K562 (cell line): ENCODE data around the gene PRMT7.

Source experiments
- ARHGAP35 ChIP-seq: fragments of 450-650 bp; IDR thresholded peaks from 2 replicates; pipeline ENCODE4 v1.6.1; 2018; ENCODE audit not compliant: partially characterized antibody
- GABPA ChIP-seq: fragments of 200-800 bp; sonication (Bioruptor generic); conservative IDR thresholded peaks from 2 replicates; pipeline ENCODE4 v1.6.1; 2016; ENCODE audit warnings: low read depth, missing genetic modification characterization, missing compliant biosample characterization
- POLR2A ChIP-seq: fragments of 450-650 bp; conservative IDR thresholded peaks from 2 replicates; pipeline ENCODE4 v1.6.1; 2016
- ZNF121 ChIP-seq: sonication (generic); formaldehyde crosslinking; conservative IDR thresholded peaks from 2 replicates; pipeline ENCODE4 v1.8.0; 2022; ENCODE audit warnings: missing genetic modification reagents
- TF ChIP-seq, protein P1 (sequence below), 3 experiments: IDR thresholded peaks in 2 of 3; conservative IDR thresholded peaks in 1 of 3; 2 replicates each; pipeline ENCODE4 v1.5.1; 2011 to 2012; ENCODE audit warnings: low read length in 3 of 3, mild to moderate bottlenecking in 3 of 3, control low read depth in 2 of 3, improper control_type of control experiment in 1 of 3, inconsistent platforms in 1 of 3, low read depth in 1 of 3, mixed read lengths in 1 of 3, moderate library complexity in 1 of 3; ENCODE audit not compliant: insufficient read depth in 2 of 3
- TF ChIP-seq, protein P2 (sequence below): sonication (generic); formaldehyde crosslinking; IDR thresholded peaks from 2 replicates; pipeline ENCODE4 v1.8.1; 2023; ENCODE audit warnings: mild to moderate bottlenecking, missing genetic modification reagents, moderate library complexity

- TF ChIP-seq, protein P1, sequence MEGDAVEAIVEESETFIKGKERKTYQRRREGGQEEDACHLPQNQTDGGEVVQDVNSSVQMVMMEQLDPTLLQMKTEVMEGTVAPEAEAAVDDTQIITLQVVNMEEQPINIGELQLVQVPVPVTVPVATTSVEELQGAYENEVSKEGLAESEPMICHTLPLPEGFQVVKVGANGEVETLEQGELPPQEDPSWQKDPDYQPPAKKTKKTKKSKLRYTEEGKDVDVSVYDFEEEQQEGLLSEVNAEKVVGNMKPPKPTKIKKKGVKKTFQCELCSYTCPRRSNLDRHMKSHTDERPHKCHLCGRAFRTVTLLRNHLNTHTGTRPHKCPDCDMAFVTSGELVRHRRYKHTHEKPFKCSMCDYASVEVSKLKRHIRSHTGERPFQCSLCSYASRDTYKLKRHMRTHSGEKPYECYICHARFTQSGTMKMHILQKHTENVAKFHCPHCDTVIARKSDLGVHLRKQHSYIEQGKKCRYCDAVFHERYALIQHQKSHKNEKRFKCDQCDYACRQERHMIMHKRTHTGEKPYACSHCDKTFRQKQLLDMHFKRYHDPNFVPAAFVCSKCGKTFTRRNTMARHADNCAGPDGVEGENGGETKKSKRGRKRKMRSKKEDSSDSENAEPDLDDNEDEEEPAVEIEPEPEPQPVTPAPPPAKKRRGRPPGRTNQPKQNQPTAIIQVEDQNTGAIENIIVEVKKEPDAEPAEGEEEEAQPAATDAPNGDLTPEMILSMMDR (IDR thresholded peaks at IDR 0.05 in 2 of 3, conservative IDR thresholded peaks at IDR 0.05 in 1 of 3; ENCODE audit: insufficient read depth in 2 of 3, low read depth in 1 of 3, low read length in 3 of 3), result no peak; a peak in 1 of 6 replicates
- TF ChIP-seq, protein P2, sequence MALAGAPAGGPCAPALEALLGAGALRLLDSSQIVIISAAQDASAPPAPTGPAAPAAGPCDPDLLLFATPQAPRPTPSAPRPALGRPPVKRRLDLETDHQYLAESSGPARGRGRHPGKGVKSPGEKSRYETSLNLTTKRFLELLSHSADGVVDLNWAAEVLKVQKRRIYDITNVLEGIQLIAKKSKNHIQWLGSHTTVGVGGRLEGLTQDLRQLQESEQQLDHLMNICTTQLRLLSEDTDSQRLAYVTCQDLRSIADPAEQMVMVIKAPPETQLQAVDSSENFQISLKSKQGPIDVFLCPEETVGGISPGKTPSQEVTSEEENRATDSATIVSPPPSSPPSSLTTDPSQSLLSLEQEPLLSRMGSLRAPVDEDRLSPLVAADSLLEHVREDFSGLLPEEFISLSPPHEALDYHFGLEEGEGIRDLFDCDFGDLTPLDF (CRISPR knock-in tag), result no peak
- TF ChIP-seq POLR2A (no peak), ARHGAP35 (no peak), GABPA (no peak), ZNF121 (CRISPR knock-in tag) (no peak)
Observed at GRCh38 chr16:68328860-68329390, 18.1 kb downstream of the PRMT7 start.
